HEK293T (cell line): ENCODE data around the gene PTER.

Experiments
- ARNT ChIP-seq: fragments of 450-650 bp; IDR thresholded peaks from 2 replicates; pipeline ENCODE4 v1.6.1; 2017; ENCODE audit warnings: mild to moderate bottlenecking
- BHLHE40 ChIP-seq: fragments of 450-650 bp; IDR thresholded peaks from 2 replicates; pipeline ENCODE4 v1.6.1; 2016; ENCODE audit warnings: mild to moderate bottlenecking, moderate library complexity, borderline replicate concordance
- CTBP1 ChIP-seq: fragments of 450-650 bp; IDR thresholded peaks from 2 replicates; pipeline ENCODE4 v1.6.1; 2016; ENCODE audit warnings: borderline replicate concordance
- ELF4 ChIP-seq: fragments of 450-650 bp; IDR thresholded peaks from 2 replicates; pipeline ENCODE4 v1.6.1; 2017; ENCODE audit warnings: antibody characterized with exemption
- FOXA1 ChIP-seq: fragments of 450-650 bp; IDR thresholded peaks from 2 replicates; pipeline ENCODE4 v1.6.1; 2016; ENCODE audit warnings: mild to moderate bottlenecking
- FOXK2 ChIP-seq: fragments of 450-650 bp; IDR thresholded peaks from 2 replicates; pipeline ENCODE4 v1.6.1; 2016; ENCODE audit warnings: mild to moderate bottlenecking
- FOXM1 ChIP-seq: fragments of 450-650 bp; IDR thresholded peaks from 2 replicates; pipeline ENCODE4 v1.6.1; 2017; ENCODE audit warnings: mild to moderate bottlenecking, borderline replicate concordance
- HDGF ChIP-seq: fragments of 450-650 bp; IDR thresholded peaks from 2 replicates; pipeline ENCODE4 v1.6.1; 2017; ENCODE audit warnings: antibody characterized with exemption, borderline replicate concordance
- LEF1 ChIP-seq: fragments of 450-650 bp; IDR thresholded peaks from 2 replicates; pipeline ENCODE4 v1.6.1; 2017; ENCODE audit warnings: mild to moderate bottlenecking, borderline replicate concordance
- SP1 ChIP-seq: fragments of 450-650 bp; IDR thresholded peaks from 2 replicates; pipeline ENCODE4 v1.6.1; 2017
- SUZ12 ChIP-seq: fragments of 450-650 bp; IDR thresholded peaks from 2 replicates; pipeline ENCODE4 v1.6.1; 2016; ENCODE audit warnings: mild to moderate bottlenecking
- TARDBP ChIP-seq: fragments of 450-650 bp; IDR thresholded peaks from 2 replicates; pipeline ENCODE4 v1.6.1; 2016
- ZNF384 ChIP-seq: fragments of 450-650 bp; IDR thresholded peaks from 2 replicates; pipeline ENCODE4 v1.6.1; 2016
- TF ChIP-seq, protein P1 (sequence below): fragments of 450-650 bp; IDR thresholded peaks from 2 replicates; pipeline ENCODE4 v1.6.1; 2016

DNA sequence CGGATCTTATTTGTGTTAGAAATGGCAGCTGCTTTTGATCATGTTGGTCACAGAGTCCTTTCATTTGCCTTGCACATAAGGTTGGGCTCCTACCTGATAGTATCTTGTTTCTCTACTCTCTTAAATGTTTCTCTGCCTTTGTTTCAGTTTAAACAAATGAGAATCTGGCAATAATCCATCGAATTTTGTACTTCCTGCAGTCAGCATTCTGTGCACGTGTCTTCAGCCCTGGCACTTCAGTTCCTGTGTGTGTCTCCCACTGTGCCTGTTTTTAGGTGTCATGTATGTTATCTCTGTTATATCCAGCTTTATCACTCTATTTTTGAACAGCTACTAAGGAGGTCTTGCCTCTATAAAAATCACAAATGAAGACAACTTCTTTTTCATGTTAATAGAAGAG lies 28.4 kb upstream of the PTER start:
- TF ChIP-seq LEF1 (no peak), SUZ12 (no peak), ARNT (no peak), TARDBP (no peak), ELF4 (no peak), FOXM1 (no peak), FOXK2 (no peak), SP1 (no peak), HDGF (no peak), BHLHE40 (no peak), ZNF384 (no peak), CTBP1 (no peak), FOXA1 (no peak)
- TF ChIP-seq, protein P1, sequence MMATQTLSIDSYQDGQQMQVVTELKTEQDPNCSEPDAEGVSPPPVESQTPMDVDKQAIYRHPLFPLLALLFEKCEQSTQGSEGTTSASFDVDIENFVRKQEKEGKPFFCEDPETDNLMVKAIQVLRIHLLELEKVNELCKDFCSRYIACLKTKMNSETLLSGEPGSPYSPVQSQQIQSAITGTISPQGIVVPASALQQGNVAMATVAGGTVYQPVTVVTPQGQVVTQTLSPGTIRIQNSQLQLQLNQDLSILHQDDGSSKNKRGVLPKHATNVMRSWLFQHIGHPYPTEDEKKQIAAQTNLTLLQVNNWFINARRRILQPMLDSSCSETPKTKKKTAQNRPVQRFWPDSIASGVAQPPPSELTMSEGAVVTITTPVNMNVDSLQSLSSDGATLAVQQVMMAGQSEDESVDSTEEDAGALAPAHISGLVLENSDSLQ = no peak
